Ectodermal cell (in vitro differentiated cells): Measurements from ENCODE around the gene OBI1.
"Not testable (repeated sequence)": the region's sequence is repeated elsewhere in the genome, so short reads cannot be mapped to it uniquely, and the experiment has no call there.

Experiments used
- H3K27ac ChIP-seq: 2 replicates; pipeline ENCODE4 v1.7.0; 2013; ENCODE audit warnings: mild to moderate bottlenecking, low read depth, low read length; ENCODE audit not compliant: insufficient read depth, poor library complexity, severe bottlenecking
- H3K27me3 ChIP-seq: 2 replicates; pipeline ENCODE4 v1.7.0; 2013; ENCODE audit warnings: mild to moderate bottlenecking, low read length; ENCODE audit not compliant: insufficient read depth, control insufficient read depth, poor library complexity, severe bottlenecking
- H3K36me3 ChIP-seq: one replicate; pipeline ENCODE4 v1.7.0; 2013; ENCODE audit warnings: low read length; ENCODE audit not compliant: control insufficient read depth, insufficient read depth
- H3K4me1 ChIP-seq: one replicate; pipeline ENCODE4 v1.7.0; 2013; ENCODE audit warnings: low read length; ENCODE audit not compliant: control insufficient read depth, insufficient read depth
- H3K4me3 ChIP-seq: 2 replicates; pipeline ENCODE4 v1.7.0; 2013; ENCODE audit warnings: low read depth, low read length, control low read depth; ENCODE audit not compliant: insufficient read depth
- H3K9me3 ChIP-seq: 2 replicates; pipeline ENCODE4 v1.7.0; 2013; ENCODE audit warnings: mild to moderate bottlenecking, low read length, moderate library complexity; ENCODE audit not compliant: control insufficient read depth
- WGBS, 2 experiments: methylation state at CpG; one replicate each; pipeline ENCODE4 v1.1.7; 2013; ENCODE audit warnings: missing lambda C conversion rate in 2 of 2; 5-methylcytosine and 5-hydroxymethylcytosine counted together

Gene OBI1

DNA sequence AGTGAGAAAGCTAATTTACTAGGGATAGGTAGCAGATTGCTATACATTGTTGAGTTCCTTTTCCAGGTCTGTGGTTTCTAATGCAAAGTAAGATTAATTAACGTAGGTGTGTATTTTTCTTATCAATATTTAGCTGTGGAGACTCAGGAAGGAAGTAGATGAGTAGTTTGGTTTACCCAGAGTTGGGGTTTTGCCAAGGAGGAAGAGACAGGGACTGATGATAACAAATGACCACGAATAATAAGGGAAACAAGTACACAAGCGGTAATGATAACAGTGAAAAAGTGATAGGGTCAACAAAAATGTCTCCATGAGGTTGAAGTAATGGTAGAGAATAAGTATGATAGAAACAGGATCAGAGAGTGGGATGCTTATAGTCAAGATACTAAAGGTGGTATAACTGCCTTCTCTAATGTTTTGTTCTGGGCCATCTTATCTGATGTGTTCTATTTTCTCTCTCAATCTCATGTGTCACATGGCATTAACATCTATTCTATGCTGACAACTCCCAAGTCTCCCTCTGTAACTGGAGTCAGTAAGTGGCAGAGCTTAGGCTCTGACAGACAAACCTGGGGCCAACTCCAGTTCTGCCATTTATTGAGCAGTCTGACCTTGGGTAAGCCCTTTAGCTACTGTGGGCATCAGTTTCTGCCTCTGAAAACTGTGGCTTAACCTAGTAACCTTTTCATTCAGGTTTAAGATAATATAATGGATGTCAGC is 8.8 kb downstream of the OBI1 start:
- Histone ChIP-seq H3K4me1 (no peaks in the 10 kb centered on the region), H3K27ac (no peak overlapping the region), H3K9me3 (no peaks in the 10 kb centered on the region), H3K27me3 (no peaks in the 10 kb centered on the region), H3K36me3 (no peaks in the 10 kb centered on the region), H3K4me3 (no peak overlapping the region)
- WGBS, 2 experiments, result 93 to 95% methylated on average over 3 of the region's 3 CpGs

DNA sequence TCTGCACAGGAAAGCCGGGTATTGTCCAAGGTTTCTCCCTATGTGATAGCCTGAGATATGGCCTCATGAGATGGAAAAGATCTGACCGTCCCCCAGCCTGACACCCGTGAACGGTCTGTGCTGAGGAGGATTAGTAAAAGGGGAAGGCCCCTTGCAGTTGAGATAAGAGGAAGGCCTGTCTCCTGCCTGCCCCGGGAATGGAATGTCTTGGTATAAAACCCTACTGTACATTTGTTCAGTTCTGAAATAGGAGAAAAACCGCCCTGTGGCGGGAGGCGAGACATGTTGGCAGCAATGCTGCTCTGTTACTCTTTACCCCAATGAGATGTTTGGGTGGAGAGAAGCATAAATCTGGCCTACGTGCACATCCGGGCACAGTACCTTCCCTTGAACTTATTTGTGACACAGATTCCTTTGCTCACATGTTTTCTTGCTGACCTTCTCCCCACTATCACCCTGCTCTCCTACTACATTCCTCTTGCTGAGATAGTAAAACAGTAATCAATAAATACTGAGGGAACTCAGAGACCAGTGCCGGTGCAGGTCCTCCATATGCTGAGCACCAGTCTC is 11.8 kb downstream of the OBI1 start:
- H3K36me3 ChIP-seq, H3K4me3 ChIP-seq, H3K27me3 ChIP-seq, H3K27ac ChIP-seq, H3K4me1 ChIP-seq, H3K9me3 ChIP-seq: not testable (repeated sequence)
- 92 to 93% methylated on average over 11 of the region's 11 CpGs for WGBS, 2 experiments

DNA sequence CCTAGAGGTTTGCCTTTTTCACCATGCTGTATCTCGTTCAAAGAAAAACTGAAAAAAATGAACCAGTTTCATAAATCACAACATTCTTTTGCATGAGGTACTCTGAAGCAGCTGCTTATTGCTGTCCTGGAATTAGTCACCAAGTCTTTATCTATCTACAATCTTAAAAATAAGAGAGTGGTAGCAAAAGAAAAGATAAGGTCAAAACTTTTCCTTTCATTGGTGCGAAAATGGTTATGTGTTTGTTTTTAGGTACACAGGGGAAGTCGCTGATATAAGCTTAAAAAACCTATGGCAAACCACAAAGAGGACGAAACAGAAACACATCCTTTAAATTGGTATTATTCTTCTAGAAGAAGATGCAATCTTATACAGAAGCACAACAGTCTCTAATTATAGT is 20.7 kb downstream of the OBI1 start:
- no peak overlapping the region for H3K27ac ChIP-seq
- peaks cover 26% of the 10 kb centered on the region for H3K36me3 ChIP-seq
- H3K9me3 ChIP-seq, result no peaks in the 10 kb centered on the region
- no peaks in the 10 kb centered on the region for H3K4me1 ChIP-seq
- WGBS, 2 experiments, result 90 to 99% methylated on average over 1 to 4 of the region's 4 CpGs
- no peak overlapping the region for H3K4me3 ChIP-seq
- H3K27me3 ChIP-seq, result no peaks in the 10 kb centered on the region

DNA sequence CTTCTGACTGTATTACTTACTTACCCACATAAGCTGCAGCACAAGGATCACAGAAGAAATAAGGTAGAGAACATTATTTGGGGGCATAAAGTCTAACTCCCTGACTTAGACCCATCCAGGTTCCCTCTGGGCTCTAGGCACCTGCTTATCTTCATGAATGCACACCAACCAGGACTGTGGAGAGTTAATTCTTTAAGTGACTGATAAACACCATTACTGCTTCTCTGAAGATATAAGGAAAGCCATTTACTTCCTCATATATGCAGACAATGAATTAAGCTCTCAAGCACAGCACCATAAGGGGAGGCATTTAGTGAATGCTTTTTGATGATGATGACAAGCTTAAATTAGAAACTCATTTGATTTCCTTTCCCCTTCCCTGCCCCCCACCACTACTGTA is 22.5 kb downstream of the OBI1 start:
- H3K27me3 ChIP-seq, result no peaks in the 10 kb centered on the region
- H3K27ac ChIP-seq, result no peak overlapping the region
- H3K36me3 ChIP-seq, result peaks cover 31% of the 10 kb centered on the region
- H3K4me3 ChIP-seq, result no peak overlapping the region
- no peaks in the 10 kb centered on the region for H3K4me1 ChIP-seq
- no peaks in the 10 kb centered on the region for H3K9me3 ChIP-seq

DNA sequence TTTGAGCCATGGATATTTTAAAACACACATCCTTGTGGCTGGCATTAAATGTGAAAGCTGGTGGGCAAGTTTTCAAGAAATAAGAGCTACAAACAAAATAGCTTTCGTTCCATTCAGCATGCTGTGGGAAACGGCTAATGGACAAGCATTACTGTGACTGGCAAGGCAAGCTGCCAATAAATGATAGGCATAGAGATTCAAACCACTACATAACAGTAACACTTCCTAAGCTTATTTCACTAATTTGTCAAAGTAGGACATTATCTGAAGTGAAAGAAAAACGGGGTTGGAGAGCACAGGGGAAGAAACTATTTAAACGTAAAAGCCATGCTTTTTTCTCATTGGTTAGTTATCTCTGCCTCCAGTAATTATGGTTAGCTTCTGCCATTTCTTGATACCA is 26.0 kb downstream of the OBI1 start:
- WGBS, 2 experiments, result 91 to 96% methylated on average over 4 of the region's 4 CpGs
- H3K4me3 ChIP-seq, result no peak overlapping the region
- no peaks in the 10 kb centered on the region for H3K27me3 ChIP-seq
- peaks cover 22% of the 10 kb centered on the region for H3K36me3 ChIP-seq
- no peak overlapping the region for H3K27ac ChIP-seq
- H3K4me1 ChIP-seq, result no peaks in the 10 kb centered on the region
- H3K9me3 ChIP-seq, result no peaks in the 10 kb centered on the region

DNA sequence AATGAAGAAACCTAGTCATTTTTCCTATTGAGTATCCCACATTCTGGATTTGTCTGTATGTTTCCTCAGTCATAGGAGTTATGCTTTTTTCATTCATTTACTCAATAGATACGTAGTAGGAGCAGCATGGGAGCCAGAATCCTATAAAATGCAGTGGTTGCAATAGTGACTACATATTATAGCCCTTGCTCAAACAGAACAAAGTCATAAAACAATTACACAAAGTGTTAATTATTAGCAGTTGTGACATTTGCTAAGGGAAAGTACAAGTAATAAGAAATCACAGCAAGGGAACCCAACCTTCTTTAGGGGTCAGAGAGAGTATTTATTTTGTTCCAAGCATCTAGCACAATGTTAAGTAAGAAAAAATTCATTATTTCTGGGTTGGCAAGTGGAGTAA is 27.9 kb downstream of the OBI1 start:
- Histone ChIP-seq H3K4me1 (no peaks in the 10 kb centered on the region), H3K4me3 (no peak overlapping the region), H3K27me3 (no peaks in the 10 kb centered on the region), H3K36me3 (peaks cover 20% of the 10 kb centered on the region), H3K9me3 (no peaks in the 10 kb centered on the region), H3K27ac (no peak overlapping the region)
- WGBS, 2 experiments, result 100% methylated on average over 1 of the region's 1 CpG; no CpG with 5 or more reads in 1 of the 2 experiments

DNA sequence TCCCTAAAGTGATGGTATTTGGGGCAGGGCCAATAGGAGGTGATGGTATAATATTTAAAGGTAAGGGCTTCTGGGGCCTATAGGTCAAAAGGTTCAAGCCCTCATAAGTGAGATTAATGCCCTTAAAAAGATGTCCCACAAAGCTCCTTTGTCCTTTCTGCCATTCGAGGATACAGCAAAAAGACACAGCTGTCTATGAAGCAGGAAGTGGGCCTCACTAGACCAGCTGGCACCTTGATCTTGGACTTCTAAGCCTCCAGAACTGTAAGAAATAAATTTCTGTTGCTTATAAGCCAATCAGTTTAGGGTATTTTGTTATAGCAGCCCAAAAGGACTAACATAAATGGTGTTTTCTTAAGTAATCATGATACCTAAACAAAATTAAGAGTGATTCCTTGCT is 28.4 kb downstream of the OBI1 start:
- Histone ChIP-seq H3K4me1 (no peaks in the 10 kb centered on the region), H3K27ac (no peak overlapping the region), H3K4me3 (no peak overlapping the region), H3K9me3 (no peaks in the 10 kb centered on the region), H3K36me3 (peaks cover 20% of the 10 kb centered on the region), H3K27me3 (no peaks in the 10 kb centered on the region)
- 89 to 96% methylated on average over 1 of the region's 1 CpG for WGBS, 2 experiments

DNA sequence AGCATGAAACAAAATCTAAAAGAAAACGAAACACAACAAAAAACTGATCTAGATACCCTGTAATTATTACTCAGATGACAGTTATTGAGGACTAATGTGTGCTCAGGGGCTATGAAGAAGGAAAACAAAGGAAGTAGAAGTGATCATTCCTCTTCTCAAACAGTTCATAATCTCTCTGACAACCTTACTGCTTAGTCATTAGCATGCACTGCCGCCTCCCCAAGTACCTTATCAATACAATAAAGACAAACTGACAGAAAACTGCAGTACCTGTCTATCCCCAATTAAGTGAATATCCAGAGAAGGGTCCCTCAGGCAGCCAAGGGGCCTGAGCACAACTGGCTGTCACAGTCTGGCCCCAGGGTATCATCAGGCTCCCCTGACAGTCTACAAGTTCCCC is 33.6 kb downstream of the OBI1 start:
- H3K4me3 ChIP-seq, result no peak overlapping the region
- no peak overlapping the region for H3K27ac ChIP-seq
- WGBS, 2 experiments, result 90 to 95% methylated on average over 2 of the region's 2 CpGs
- H3K9me3 ChIP-seq, result no peaks in the 10 kb centered on the region
- no peaks in the 10 kb centered on the region for H3K27me3 ChIP-seq
- H3K4me1 ChIP-seq, result no peaks in the 10 kb centered on the region
- H3K36me3 ChIP-seq, result peaks cover 7% of the 10 kb centered on the region

DNA sequence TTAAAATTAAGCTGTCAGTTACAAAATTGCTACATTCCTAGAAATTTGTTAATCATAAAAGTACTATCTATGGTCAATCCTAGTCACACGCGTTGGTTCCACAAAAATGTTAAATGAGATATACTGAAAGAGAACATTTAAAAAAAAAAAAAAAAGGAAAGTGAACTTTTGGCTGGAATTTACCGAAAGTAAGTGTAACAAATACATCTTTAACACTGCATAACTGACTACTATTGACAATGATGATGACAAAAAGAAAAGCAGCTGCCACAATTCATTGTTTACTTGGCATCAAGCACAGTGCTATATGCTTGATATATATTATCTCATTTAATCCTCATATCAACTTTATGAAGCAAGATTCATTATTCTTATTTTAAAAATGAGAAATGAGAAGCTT is 35.8 kb downstream of the OBI1 start:
- H3K27ac ChIP-seq, result no peak overlapping the region
- 95% methylated on average over 3 of the region's 3 CpGs; no CpG with 5 or more reads in 1 of the 2 experiments for WGBS, 2 experiments
- H3K4me3 ChIP-seq, result no peak overlapping the region
- H3K9me3 ChIP-seq, result no peaks in the 10 kb centered on the region
- H3K27me3 ChIP-seq, result no peaks in the 10 kb centered on the region
- H3K36me3 ChIP-seq, result peaks cover 7% of the 10 kb centered on the region
- no peaks in the 10 kb centered on the region for H3K4me1 ChIP-seq

DNA sequence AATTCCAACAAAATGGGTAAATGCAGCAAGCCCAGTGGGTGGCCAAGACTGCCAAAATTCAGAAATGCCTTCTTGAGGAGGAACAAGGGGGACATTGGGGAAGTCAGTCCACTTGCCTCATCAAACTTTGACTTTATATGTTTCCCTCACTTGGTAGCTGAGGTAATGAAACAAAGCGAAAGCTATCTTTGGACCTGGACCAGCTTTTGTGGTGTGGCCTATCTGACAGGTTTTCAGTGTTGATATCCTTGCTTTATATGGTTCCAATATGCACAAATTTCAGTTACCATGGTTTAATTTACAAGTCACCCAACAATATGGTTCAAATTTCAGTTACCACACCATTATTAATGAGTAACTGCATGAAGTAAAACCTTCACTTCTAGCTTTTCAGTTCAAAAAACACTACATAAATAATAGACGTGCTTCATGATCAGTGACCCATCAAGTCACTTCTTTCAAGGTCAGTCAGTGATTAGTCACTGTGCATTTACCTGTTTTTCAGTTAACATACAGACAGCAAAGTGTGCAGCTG is 38.0 kb downstream of the OBI1 start:
- H3K36me3 ChIP-seq, result peaks cover 7% of the 10 kb centered on the region
- H3K27ac ChIP-seq, result no peak overlapping the region
- H3K4me3 ChIP-seq, result no peak overlapping the region
- no peaks in the 10 kb centered on the region for H3K27me3 ChIP-seq
- no peaks in the 10 kb centered on the region for H3K4me1 ChIP-seq
- H3K9me3 ChIP-seq, result no peaks in the 10 kb centered on the region
- WGBS, 2 experiments, result 89 to 92% methylated on average over 2 of the region's 2 CpGs
